Activated T-helper 2 cell treated with anti-CD3 and anti-CD28 coated beads, Interferon-gamma antibody, Interleukin-2, Interleukin-4, amounts not matched to agents 10 μg/mL and 5 μg/mL and 100 μg/mL, durations not matched to agents 14 hours and 24 hours and 36 hours (primary cell): ENCODE data around the gene NUAK2. TPM values are rescaled to one million over a fixed set of nuclear protein-coding genes. Genes with fewer than 3 reads are reported as not detected.
"Not testable (repeated sequence)": the region's sequence is repeated elsewhere in the genome, so short reads cannot be mapped to it uniquely, and the experiment has no call there.

Source experiments
- DNase-seq: peaks from one replicate; pipeline ENCODE4 v3.0.0; 2021; ENCODE audit warnings: low spot score
- H3K27ac Mint-ChIP-seq: one replicate; pipeline ENCODE4 v1.8.0; 2021; ENCODE audit warnings: mixed read lengths
- H3K27me3 Mint-ChIP-seq: one replicate; pipeline ENCODE4 v1.8.0; 2021; ENCODE audit warnings: low read depth, mixed read lengths
- H3K36me3 Mint-ChIP-seq: one replicate; pipeline ENCODE4 v1.8.0; 2021; ENCODE audit warnings: low read depth, mixed read lengths
- H3K4me1 Mint-ChIP-seq: one replicate; pipeline ENCODE4 v1.8.0; 2021; ENCODE audit warnings: low read depth, mixed read lengths
- H3K4me3 Mint-ChIP-seq: one replicate; pipeline ENCODE4 v1.8.0; 2021; ENCODE audit warnings: low read depth, mild to moderate bottlenecking, moderate library complexity, mixed read lengths
- H3K9me3 Mint-ChIP-seq: one replicate; pipeline ENCODE4 v1.8.0; 2021; ENCODE audit warnings: mixed read lengths
- intact Hi-C: fragments of 100-400 bp; cut with micrococcal nuclease; formaldehyde crosslinking; loops from one replicate; pipeline ENCODE4 v1.15.1; 2023
- total RNA-seq: library from RNA; stranded (reverse); gene quantifications from 2 replicates; pipeline ENCODE4 v1.2.3, GENCODE V29; 2022

The NUAK2 gene
- total RNA-seq: 0.41 and 0.44 TPM in 2 replicates

- Mint-ChIP-seq H3K27ac (peak within 1 kb of the TSS; percentile 15), H3K4me1 (peaks cover 45% of the 10 kb centered on the region), H3K4me3 (peak within 1 kb of the TSS; percentile 88), H3K9me3 (no peaks in the 10 kb centered on the region), H3K27me3 (peaks cover 46% of the 10 kb centered on the region), H3K36me3 (peaks cover 2% of the 10 kb centered on the region)
- DNase-seq: peak; percentile 67
- intact Hi-C loops: loop anchor here (1.0 to 2.0 kb wide), 3 partner anchors 13 to 37 kb away; no protein-coding TSS in a partner anchor
These were observed at the start of gene NUAK2 for GRCh38 chr1:205321162-205321958. Gene NUAK2, minus strand, starts transcription at chr1:205321745. Its CDS starts 117 bp downstream, at chr1:205321628.

GRCh38 chr1:205370780-205371179, 49.2 kb upstream of the NUAK2 start:
- no peaks in the 10 kb centered on the region for H3K9me3 Mint-ChIP-seq
- H3K27ac Mint-ChIP-seq: no peak overlapping the region

GRCh38 chr1:205369701-205370123, 48.2 kb upstream of the NUAK2 start:
- Mint-ChIP-seq H3K36me3 (no peaks in the 10 kb centered on the region), H3K27ac (no peak overlapping the region), H3K4me3 (no peak overlapping the region), H3K27me3 (peaks cover 36% of the 10 kb centered on the region), H3K9me3 (no peaks in the 10 kb centered on the region), H3K4me1 (no peaks in the 10 kb centered on the region)
- DNase-seq: no peak
- intact Hi-C loops: no loop called here

More at GRCh38 chr1:205370780-205371179, 49.2 kb upstream of the NUAK2 start:
- Mint-ChIP-seq H3K27me3 (peaks cover 36% of the 10 kb centered on the region), H3K36me3 (no peaks in the 10 kb centered on the region), H3K4me3 (no peak overlapping the region), H3K4me1 (no peaks in the 10 kb centered on the region)
- no peak for DNase-seq
- intact Hi-C loops: no loop called here

- Mint-ChIP-seq H3K4me1 (no peaks in the 10 kb centered on the region), H3K27me3 (peaks cover 27% of the 10 kb centered on the region), H3K36me3 (no peaks in the 10 kb centered on the region), H3K9me3 (no peaks in the 10 kb centered on the region), H3K4me3 (no peak overlapping the region), H3K27ac (no peak overlapping the region)
- no peak for DNase-seq
- intact Hi-C loops: no loop called here
These were observed 46.9 kb upstream of the NUAK2 start for GRCh38 chr1:205368478-205368877.

GRCh38 chr1:205365945-205366463, 44.5 kb upstream of the NUAK2 start:
- Mint-ChIP-seq H3K27ac (no peak overlapping the region), H3K4me1 (no peaks in the 10 kb centered on the region), H3K27me3 (peaks cover 20% of the 10 kb centered on the region), H3K36me3 (no peaks in the 10 kb centered on the region), H3K4me3 (no peak overlapping the region), H3K9me3 (no peaks in the 10 kb centered on the region)
- no peak for DNase-seq
- intact Hi-C loops: no loop called here

- H3K27me3 Mint-ChIP-seq: peaks cover 22% of the 10 kb centered on the region
- H3K4me3 Mint-ChIP-seq, H3K4me1 Mint-ChIP-seq, intact Hi-C loops, H3K9me3 Mint-ChIP-seq, H3K36me3 Mint-ChIP-seq, H3K27ac Mint-ChIP-seq, DNase-seq: not testable (repeated sequence)
These were observed 43.5 kb upstream of the NUAK2 start for GRCh38 chr1:205365086-205365485.

- H3K4me3 Mint-ChIP-seq: no peak overlapping the region
- H3K27ac Mint-ChIP-seq: no peak overlapping the region
- peaks cover 23% of the 10 kb centered on the region for H3K27me3 Mint-ChIP-seq
- DNase-seq: no peak
- no peaks in the 10 kb centered on the region for H3K9me3 Mint-ChIP-seq
- no peaks in the 10 kb centered on the region for H3K4me1 Mint-ChIP-seq
- intact Hi-C loops: no loop called here
- no peaks in the 10 kb centered on the region for H3K36me3 Mint-ChIP-seq
These were observed 39.3 kb upstream of the NUAK2 start for GRCh38 chr1:205360891-205361290.

GRCh38 chr1:205359771-205360565, 38.4 kb upstream of the NUAK2 start:
- Mint-ChIP-seq H3K4me1 (no peaks in the 10 kb centered on the region), H3K36me3 (no peaks in the 10 kb centered on the region), H3K27me3 (peaks cover 20% of the 10 kb centered on the region), H3K27ac (no peak overlapping the region), H3K9me3 (no peaks in the 10 kb centered on the region), H3K4me3 (no peak overlapping the region)
- no peak for DNase-seq
- intact Hi-C loops: no loop called here

- Mint-ChIP-seq H3K27me3 (peaks cover 23% of the 10 kb centered on the region), H3K9me3 (no peaks in the 10 kb centered on the region), H3K27ac (no peak overlapping the region), H3K4me1 (no peaks in the 10 kb centered on the region), H3K4me3 (no peak overlapping the region), H3K36me3 (no peaks in the 10 kb centered on the region)
- no peak for DNase-seq
- intact Hi-C loops: no loop called here
These were observed 37.0 kb upstream of the NUAK2 start for GRCh38 chr1:205358579-205358978.

- intact Hi-C loops: no loop called here
- no peak overlapping the region for H3K4me3 Mint-ChIP-seq
These were observed 36.0 kb upstream of the NUAK2 start for GRCh38 chr1:205357567-205357966.

GRCh38 chr1:205356440-205357139, 35.0 kb upstream of the NUAK2 start, which contains the start of gene KLHDC8A:
Gene KLHDC8A, minus strand, starts transcription at chr1:205356922. Its CDS starts 13,318 bp downstream, at chr1:205343604.
- Mint-ChIP-seq H3K27me3 (peaks cover 16% of the 10 kb centered on the region), H3K27ac (no peak within 1 kb of the TSS), H3K36me3 (no peaks in the 10 kb centered on the region), H3K9me3 (no peaks in the 10 kb centered on the region), H3K4me1 (no peaks in the 10 kb centered on the region), H3K4me3 (no peak within 1 kb of the TSS)
- intact Hi-C loops: no loop called here
- no peak for DNase-seq

More at GRCh38 chr1:205357567-205357966, 36.0 kb upstream of the NUAK2 start:
- Mint-ChIP-seq H3K36me3 (no peaks in the 10 kb centered on the region), H3K4me1 (no peaks in the 10 kb centered on the region), H3K9me3 (no peaks in the 10 kb centered on the region), H3K27me3 (peaks cover 23% of the 10 kb centered on the region), H3K27ac (no peak overlapping the region)
- no peak for DNase-seq

GRCh38 chr1:205355075-205355453, 33.5 kb upstream of the NUAK2 start:
- Mint-ChIP-seq H3K4me3 (no peak overlapping the region), H3K9me3 (no peaks in the 10 kb centered on the region), H3K27ac (no peak overlapping the region), H3K36me3 (no peaks in the 10 kb centered on the region), H3K27me3 (peaks cover 12% of the 10 kb centered on the region), H3K4me1 (no peaks in the 10 kb centered on the region)
- intact Hi-C loops: loop anchor here (2.0 kb wide), 1 partner anchor 170 kb away; no protein-coding TSS in a partner anchor
- no peak for DNase-seq
